HUES48 (cell line): ENCODE results near the gene PELO.

Experiments
- H3K27ac ChIP-seq: one replicate; pipeline ENCODE4 v1.7.0; 2013; ENCODE audit warnings: low read depth, low read length, inconsistent platforms
- H3K27me3 ChIP-seq: 2 replicates; pipeline ENCODE4 v1.6.1; 2013; ENCODE audit warnings: mild to moderate bottlenecking, low read length; ENCODE audit not compliant: control insufficient read depth, insufficient read depth
- H3K36me3 ChIP-seq: 2 replicates; pipeline ENCODE4 v1.6.1; 2013; ENCODE audit warnings: low read length; ENCODE audit not compliant: control insufficient read depth, insufficient read depth
- H3K4me1 ChIP-seq: 2 replicates; pipeline ENCODE4 v1.6.1; 2013; ENCODE audit warnings: mild to moderate bottlenecking, low read length; ENCODE audit not compliant: control insufficient read depth, insufficient read depth
- H3K4me3 ChIP-seq: 2 replicates; pipeline ENCODE4 v1.5.1; 2013; ENCODE audit warnings: mild to moderate bottlenecking, low read depth, low read length
- H3K9ac ChIP-seq: 2 replicates; pipeline ENCODE4 v1.6.1; 2013; ENCODE audit warnings: mild to moderate bottlenecking, low read depth, low read length, moderate library complexity
- H3K9me3 ChIP-seq: 2 replicates; pipeline ENCODE4 v1.6.1; 2013; ENCODE audit warnings: low read length; ENCODE audit not compliant: control insufficient read depth, insufficient read depth

Gene PELO

DNA sequence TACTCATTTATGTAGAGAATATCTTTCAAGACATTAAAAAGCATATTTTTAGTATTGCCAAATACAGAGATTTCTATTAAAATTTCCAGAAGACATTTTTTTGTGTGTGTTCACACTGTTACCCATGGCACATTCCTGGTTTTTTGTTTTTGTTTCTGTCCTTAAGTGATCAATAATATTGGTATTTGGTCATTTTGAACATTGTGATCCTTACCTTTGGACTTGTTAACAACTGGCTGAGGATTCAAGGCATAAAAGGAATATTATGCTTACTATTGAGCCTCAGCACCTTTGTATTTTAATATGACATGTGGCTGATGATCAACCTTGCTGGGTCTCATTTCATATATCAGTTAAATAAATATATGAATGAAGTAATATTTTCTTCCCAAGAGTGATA lies 41.9 kb downstream of the PELO start:
- Histone ChIP-seq H3K27ac (no peak overlapping the region), H3K27me3 (no peaks in the 10 kb centered on the region), H3K36me3 (no peaks in the 10 kb centered on the region), H3K4me3 (no peak overlapping the region), H3K4me1 (no peaks in the 10 kb centered on the region), H3K9me3 (no peaks in the 10 kb centered on the region), H3K9ac (no peak overlapping the region)

DNA sequence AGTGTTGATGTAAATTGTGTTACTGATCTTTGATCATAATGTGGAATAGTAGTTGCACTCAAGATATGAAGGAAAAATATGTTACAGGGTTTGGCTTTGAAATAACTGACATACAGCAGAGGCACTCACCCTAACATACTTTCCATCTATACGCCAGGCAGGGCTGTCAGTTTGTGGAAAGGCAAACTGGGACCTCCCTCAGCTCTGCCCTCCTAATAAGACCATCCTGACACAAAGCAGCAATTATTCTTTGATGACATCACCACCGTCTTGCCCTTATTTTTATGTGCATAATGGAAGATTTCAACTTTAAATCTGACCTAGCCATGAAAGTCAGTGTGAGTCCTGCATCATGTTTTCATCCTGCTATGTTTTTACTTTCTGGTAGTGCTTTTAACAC lies 42.9 kb downstream of the PELO start:
- Histone ChIP-seq H3K4me3 (no peak overlapping the region), H3K36me3 (no peaks in the 10 kb centered on the region), H3K4me1 (no peaks in the 10 kb centered on the region), H3K27ac (no peak overlapping the region), H3K27me3 (no peaks in the 10 kb centered on the region), H3K9ac (no peak overlapping the region), H3K9me3 (no peaks in the 10 kb centered on the region)

DNA sequence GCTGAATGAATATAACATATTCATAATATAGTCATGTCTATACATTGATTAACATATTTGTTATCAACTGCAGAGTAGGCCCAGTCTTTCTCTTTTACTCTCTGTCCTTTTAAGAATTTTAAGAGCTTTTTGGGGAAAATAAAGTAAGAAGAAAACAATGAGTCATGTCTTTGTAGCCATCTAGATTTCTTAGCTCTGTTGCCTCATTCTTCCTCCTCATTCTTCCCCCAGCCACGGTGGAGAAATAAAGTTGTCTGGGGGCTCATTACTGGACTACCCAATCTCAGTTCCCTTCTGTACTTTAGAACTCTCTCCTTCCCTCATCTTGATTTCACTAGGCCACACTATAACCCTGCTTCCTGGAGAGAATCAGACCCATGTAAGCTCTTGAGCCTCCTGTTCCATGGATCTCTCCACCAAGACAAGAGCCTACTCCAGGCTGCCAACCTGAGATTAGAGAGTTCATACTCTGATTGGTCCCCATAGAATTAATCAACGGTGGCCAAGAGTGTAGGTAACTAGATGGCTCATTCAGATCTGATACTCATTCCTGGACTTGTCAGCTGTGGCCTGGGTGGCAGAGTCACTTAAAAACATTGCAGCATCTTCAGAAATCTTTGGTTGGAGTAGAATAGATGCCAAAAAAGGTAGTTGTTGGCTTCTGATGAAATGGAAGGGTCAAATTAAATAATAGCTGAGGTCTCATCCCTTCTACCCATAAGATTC lies 44.2 kb downstream of the PELO start:
- no peak overlapping the region for H3K4me3 ChIP-seq
- H3K9ac ChIP-seq, result no peak overlapping the region
- H3K4me1 ChIP-seq, result no peaks in the 10 kb centered on the region
- H3K27me3 ChIP-seq, result no peaks in the 10 kb centered on the region
- no peaks in the 10 kb centered on the region for H3K36me3 ChIP-seq
- no peaks in the 10 kb centered on the region for H3K9me3 ChIP-seq
- H3K27ac ChIP-seq, result no peak overlapping the region

DNA sequence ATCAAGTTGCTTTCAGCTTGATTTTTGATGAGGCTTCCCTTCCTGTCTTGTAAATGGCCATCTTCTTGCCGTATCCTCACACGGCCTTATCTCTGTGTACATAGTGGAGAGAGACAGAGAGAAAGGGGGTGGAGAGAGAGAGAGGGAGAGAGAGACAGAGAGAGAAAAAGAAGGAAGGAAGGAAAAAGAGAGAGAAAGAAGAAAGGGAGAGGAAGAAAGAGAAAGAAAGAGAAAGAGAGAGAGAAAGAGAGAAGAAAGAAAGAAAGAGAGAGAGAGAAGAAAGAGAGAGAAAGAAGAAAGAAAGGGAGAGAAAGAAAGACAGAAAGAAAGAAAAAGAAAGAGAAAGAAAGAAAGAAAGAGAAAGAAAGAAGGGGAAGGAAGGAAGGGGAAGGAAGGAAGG lies 46.6 kb downstream of the PELO start:
- no peaks in the 10 kb centered on the region for H3K36me3 ChIP-seq
- H3K9ac ChIP-seq, result no peak overlapping the region
- no peaks in the 10 kb centered on the region for H3K27me3 ChIP-seq
- H3K4me1 ChIP-seq, result no peaks in the 10 kb centered on the region
- H3K27ac ChIP-seq, result no peak overlapping the region
- no peaks in the 10 kb centered on the region for H3K9me3 ChIP-seq
- no peak overlapping the region for H3K4me3 ChIP-seq

DNA sequence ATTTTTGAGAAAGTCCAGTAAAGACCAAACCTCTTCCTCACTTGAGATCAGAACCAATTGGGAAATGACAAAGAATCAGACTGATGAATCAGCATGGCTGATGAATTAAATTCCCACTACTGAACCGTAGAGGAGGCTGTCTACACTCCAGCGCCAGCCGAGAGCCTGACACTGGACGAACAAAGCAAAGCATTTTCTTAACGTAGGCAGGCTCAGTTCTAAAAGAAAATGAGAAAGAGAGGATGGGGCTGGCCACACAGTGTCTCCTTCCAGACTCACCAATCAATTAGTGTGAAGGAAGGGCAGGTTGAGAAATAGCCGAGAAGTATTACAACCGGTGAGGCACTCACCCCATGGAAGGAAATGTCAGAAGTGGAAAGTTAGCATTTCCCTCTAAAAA lies 49.4 kb downstream of the PELO start:
- no peak overlapping the region for H3K27ac ChIP-seq
- no peaks in the 10 kb centered on the region for H3K4me1 ChIP-seq
- H3K9me3 ChIP-seq, result no peaks in the 10 kb centered on the region
- H3K36me3 ChIP-seq, result no peaks in the 10 kb centered on the region
- H3K4me3 ChIP-seq, result no peak overlapping the region
- no peak overlapping the region for H3K9ac ChIP-seq
- no peaks in the 10 kb centered on the region for H3K27me3 ChIP-seq
